ENCODE data around the gene C16orf54. TPM values are rescaled to one million over a fixed set of nuclear protein-coding genes. Genes with fewer than 3 reads are reported as not detected.
"Not testable (repeated sequence)": the region's sequence is repeated elsewhere in the genome, so short reads cannot be mapped to it uniquely, and the experiment has no call there.

The C16orf54 gene
- total RNA-seq (2012; rRNA removed) = not detected in 2 replicates

- H3K4me1 ChIP-seq (ENCODE audit: control insufficient read depth, insufficient read depth, low read length) = no peaks in the 10 kb centered on the region
Measured at GRCh38 chr16:29745853-29746345, at the start of gene C16orf54. Gene C16orf54, minus strand, starts transcription at chr16:29745990. Its CDS starts 1,039 bp downstream, at chr16:29744951.

GRCh38 chr16:29794231-29794710 is 48.5 kb upstream of the C16orf54 start:
- Histone ChIP-seq H3K4me1 (ENCODE audit: control insufficient read depth, insufficient read depth, low read length) (peaks cover 16% of the 10 kb centered on the region), H3K9ac (ENCODE audit: low read depth, low read length) (no peak overlapping the region), H3K27me3 (ENCODE audit: control insufficient read depth, insufficient read depth, low read length) (no peaks in the 10 kb centered on the region), H3K4me3 (ENCODE audit: low read length) (no peak overlapping the region), H3K4me2 (ENCODE audit: low read length) (no peak overlapping the region), H3K36me3 (ENCODE audit: insufficient read depth, low read length) (peaks cover 32% of the 10 kb centered on the region), H3K9me3 (replicated peaks; ENCODE audit: low read length) (no peaks in the 10 kb centered on the region)

More at GRCh38 chr16:29745853-29746345, at the start of gene C16orf54:
- Histone ChIP-seq H3K36me3 (ENCODE audit: insufficient read depth, low read length) (no peaks in the 10 kb centered on the region), H3K27me3 (ENCODE audit: control insufficient read depth, insufficient read depth, low read length) (peaks cover 26% of the 10 kb centered on the region), H3K9ac (ENCODE audit: low read depth, low read length) (no peak within 1 kb of the TSS), H3K4me3 (ENCODE audit: low read length) (no peak within 1 kb of the TSS), H3K9me3 (replicated peaks; ENCODE audit: low read length) (no peaks in the 10 kb centered on the region), H3K4me2 (ENCODE audit: low read length) (no peak within 1 kb of the TSS)

GRCh38 chr16:29793153-29793552 is 47.4 kb upstream of the C16orf54 start:
- Histone ChIP-seq H3K4me1 (ENCODE audit: control insufficient read depth, insufficient read depth, low read length) (peaks cover 16% of the 10 kb centered on the region), H3K36me3 (ENCODE audit: insufficient read depth, low read length) (peaks cover 21% of the 10 kb centered on the region)
- not testable (repeated sequence) for H3K9me3 ChIP-seq (replicated peaks; ENCODE audit: low read length); H3K27me3 ChIP-seq (ENCODE audit: control insufficient read depth, insufficient read depth, low read length); H3K4me2 ChIP-seq (ENCODE audit: low read length); H3K4me3 ChIP-seq (ENCODE audit: low read length); H3K9ac ChIP-seq (ENCODE audit: low read depth, low read length)

GRCh38 chr16:29791845-29792807 is 46.3 kb upstream of the C16orf54 start:
- H3K9me3 ChIP-seq (replicated peaks; ENCODE audit: low read length) = no peaks in the 10 kb centered on the region
- H3K36me3 ChIP-seq (ENCODE audit: insufficient read depth, low read length) = peaks cover 11% of the 10 kb centered on the region
- no peaks in the 10 kb centered on the region for H3K27me3 ChIP-seq (ENCODE audit: control insufficient read depth, insufficient read depth, low read length)
- peaks cover 16% of the 10 kb centered on the region for H3K4me1 ChIP-seq (ENCODE audit: control insufficient read depth, insufficient read depth, low read length)
- peak overlapping the region; percentile 81 for H3K4me3 ChIP-seq (ENCODE audit: low read length)
- H3K9ac ChIP-seq (ENCODE audit: low read depth, low read length) = peak overlapping the region; percentile 81
- H3K4me2 ChIP-seq (ENCODE audit: low read length) = peak overlapping the region; percentile 88

GRCh38 chr16:29790949-29791844 is 45.4 kb upstream of the C16orf54 start:
- H3K9ac ChIP-seq (ENCODE audit: low read depth, low read length) = peak overlapping the region; percentile 81
- H3K4me1 ChIP-seq (ENCODE audit: control insufficient read depth, insufficient read depth, low read length) = peaks cover 16% of the 10 kb centered on the region
- no peaks in the 10 kb centered on the region for H3K9me3 ChIP-seq (replicated peaks; ENCODE audit: low read length)
- H3K4me3 ChIP-seq (ENCODE audit: low read length) = peak overlapping the region; percentile 81
- H3K36me3 ChIP-seq (ENCODE audit: insufficient read depth, low read length) = peaks cover 4% of the 10 kb centered on the region
- H3K27me3 ChIP-seq (ENCODE audit: control insufficient read depth, insufficient read depth, low read length) = no peaks in the 10 kb centered on the region
- peak overlapping the region; percentile 88 for H3K4me2 ChIP-seq (ENCODE audit: low read length)

GRCh38 chr16:29790183-29790948 is 44.6 kb upstream of the C16orf54 start, which contains the start of gene KIF22:
Gene KIF22, plus strand, starts transcription at chr16:29790751. Its CDS starts 9 bp downstream, at chr16:29790760.
- H3K4me1 ChIP-seq (ENCODE audit: control insufficient read depth, insufficient read depth, low read length) = peaks cover 16% of the 10 kb centered on the region
- peak within 1 kb of the TSS; percentile 81 for H3K4me3 ChIP-seq (ENCODE audit: low read length)
- H3K9ac ChIP-seq (ENCODE audit: low read depth, low read length) = peak within 1 kb of the TSS; percentile 84
- no peaks in the 10 kb centered on the region for H3K9me3 ChIP-seq (replicated peaks; ENCODE audit: low read length)
- H3K4me2 ChIP-seq (ENCODE audit: low read length) = peak within 1 kb of the TSS; percentile 94
- H3K36me3 ChIP-seq (ENCODE audit: insufficient read depth, low read length) = peaks cover 3% of the 10 kb centered on the region
- H3K27me3 ChIP-seq (ENCODE audit: control insufficient read depth, insufficient read depth, low read length) = no peaks in the 10 kb centered on the region

GRCh38 chr16:29789775-29790182 is 44.0 kb upstream of the C16orf54 start:
- Histone ChIP-seq H3K27me3 (ENCODE audit: control insufficient read depth, insufficient read depth, low read length) (no peaks in the 10 kb centered on the region), H3K9ac (ENCODE audit: low read depth, low read length) (peak overlapping the region; percentile 84), H3K4me3 (ENCODE audit: low read length) (peak overlapping the region; percentile 75), H3K9me3 (replicated peaks; ENCODE audit: low read length) (no peaks in the 10 kb centered on the region), H3K4me1 (ENCODE audit: control insufficient read depth, insufficient read depth, low read length) (peaks cover 21% of the 10 kb centered on the region), H3K4me2 (ENCODE audit: low read length) (peak overlapping the region; percentile 94), H3K36me3 (ENCODE audit: insufficient read depth, low read length) (no peaks in the 10 kb centered on the region)

GRCh38 chr16:29787155-29787554 is 41.4 kb upstream of the C16orf54 start:
- H3K27me3 ChIP-seq (ENCODE audit: control insufficient read depth, insufficient read depth, low read length); H3K4me2 ChIP-seq (ENCODE audit: low read length); H3K9me3 ChIP-seq (replicated peaks; ENCODE audit: low read length); H3K9ac ChIP-seq (ENCODE audit: low read depth, low read length); H3K36me3 ChIP-seq (ENCODE audit: insufficient read depth, low read length); H3K4me3 ChIP-seq (ENCODE audit: low read length): not testable (repeated sequence)
- peaks cover 20% of the 10 kb centered on the region for H3K4me1 ChIP-seq (ENCODE audit: control insufficient read depth, insufficient read depth, low read length)

GRCh38 chr16:29784901-29785500 is 39.2 kb upstream of the C16orf54 start:
- Histone ChIP-seq H3K27me3 (ENCODE audit: control insufficient read depth, insufficient read depth, low read length) (peaks cover 22% of the 10 kb centered on the region), H3K4me2 (ENCODE audit: low read length) (peak overlapping the region; percentile 83), H3K4me1 (ENCODE audit: control insufficient read depth, insufficient read depth, low read length) (peaks cover 10% of the 10 kb centered on the region), H3K4me3 (ENCODE audit: low read length) (peak overlapping the region; percentile 57), H3K9me3 (replicated peaks; ENCODE audit: low read length) (no peaks in the 10 kb centered on the region), H3K36me3 (ENCODE audit: insufficient read depth, low read length) (no peaks in the 10 kb centered on the region), H3K9ac (ENCODE audit: low read depth, low read length) (no peak overlapping the region)

- Histone ChIP-seq H3K4me3 (ENCODE audit: low read length) (no peak overlapping the region), H3K27me3 (ENCODE audit: control insufficient read depth, insufficient read depth, low read length) (peaks cover 31% of the 10 kb centered on the region), H3K4me2 (ENCODE audit: low read length) (no peak overlapping the region), H3K9me3 (replicated peaks; ENCODE audit: low read length) (no peaks in the 10 kb centered on the region), H3K4me1 (ENCODE audit: control insufficient read depth, insufficient read depth, low read length) (peaks cover 6% of the 10 kb centered on the region), H3K9ac (ENCODE audit: low read depth, low read length) (no peak overlapping the region), H3K36me3 (ENCODE audit: insufficient read depth, low read length) (no peaks in the 10 kb centered on the region)
Measured at GRCh38 chr16:29784157-29784556, 38.4 kb upstream of the C16orf54 start.

Measured in skeletal muscle satellite cell (primary cell).